Right atrium auricular region (tissue), 2 donors: ENCODE results near the gene STK17B. TPM values are rescaled to one million over a fixed set of nuclear protein-coding genes. Genes with fewer than 3 reads are reported as not detected.

Experiments used
- DNase-seq: peaks from one replicate; pipeline ENCODE4 v3.0.0-alpha.2; 2019; ENCODE audit warnings: low spot score
- H3K27ac ChIP-seq, 2 donors: fragments of 200-600 bp; sonication (generic); 1 replicate in 1 of 2; 2 replicates in 1 of 2; pipeline ENCODE4 v1.5.1; 2016 to 2019
- H3K27me3 ChIP-seq, 2 donors: fragments of 200-600 bp; sonication (generic); one replicate each; pipeline versions ENCODE4 v1.5.1 to v1.6.0; 2017 to 2019
- H3K36me3 ChIP-seq: fragments of 200-600 bp; sonication (generic); one replicate; pipeline ENCODE4 v1.5.1; 2016
- H3K4me1 ChIP-seq, 2 donors: fragments of 200-600 bp; sonication (generic); one replicate each; pipeline versions ENCODE4 v1.5.1 to v1.6.0; 2017 to 2019
- H3K4me3 ChIP-seq, 2 donors: fragments of 200-600 bp; sonication (generic); 1 replicate in 1 of 2; 2 replicates in 1 of 2; pipeline ENCODE4 v1.5.1; 2017 to 2019; ENCODE audit warnings: mild to moderate bottlenecking in 1 of 2, moderate library complexity in 1 of 2
- H3K9me3 ChIP-seq, 2 donors: fragments of 200-600 bp; sonication (generic); one replicate each; pipeline ENCODE4 v1.5.1; 2019
- CTCF ChIP-seq, 2 donors: fragments of 200-600 bp; sonication (generic); IDR thresholded peaks; one replicate each; pipeline ENCODE4 v1.5.1; 2019; ENCODE audit warnings: antibody characterized with exemption in 2 of 2
- total RNA-seq, 2 donors: library from RNA; depleted of rRNA; stranded (reverse); fragments of >200 nt; gene quantifications; one replicate each; pipeline ENCODE4 v1.1.0, GENCODE V29; 2016

STK17B gene
- total RNA-seq, 2 donors from 2014 or later = 6.7 to 7.9 TPM

DNA sequence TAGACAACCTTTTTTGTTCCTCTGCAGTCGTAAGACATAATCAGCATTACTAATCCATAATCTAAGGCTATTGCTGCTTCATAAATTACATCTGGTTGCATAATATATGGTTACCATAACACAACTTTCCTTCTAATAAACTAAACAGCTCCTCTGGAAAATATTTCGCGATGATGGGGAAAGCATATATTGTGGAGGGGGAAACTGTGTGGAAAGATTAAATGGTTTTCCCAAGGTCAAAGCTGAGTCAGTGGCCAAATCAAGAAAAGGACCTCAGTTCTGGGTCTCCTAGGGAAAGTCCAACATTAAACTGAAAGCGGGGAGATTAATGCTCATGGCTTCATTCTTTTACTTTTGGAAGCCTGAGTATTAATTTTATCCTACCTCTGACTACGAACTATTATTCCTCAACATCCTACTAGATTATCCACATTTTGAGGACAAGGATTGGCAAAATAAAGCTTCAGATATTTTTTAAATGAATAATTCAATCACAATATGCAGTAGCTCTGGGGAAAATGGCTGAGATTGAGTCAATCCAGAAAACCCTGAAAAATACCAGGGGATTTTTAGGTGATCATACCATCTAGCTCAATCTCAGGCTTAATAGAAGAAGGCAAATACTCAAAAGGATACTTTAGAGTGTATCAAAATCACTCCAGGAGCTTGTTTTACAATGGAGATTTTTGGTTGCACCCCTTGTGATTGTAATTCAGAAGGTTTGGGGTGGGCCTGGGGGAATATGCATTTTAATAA is 33.8 kb upstream of the STK17B start:
- Histone ChIP-seq H3K4me3 (no peak overlapping the region), H3K9me3 (no peaks in the 10 kb centered on the region), H3K4me1 (peaks cover 0 to 26% of the 10 kb centered on the region in 2 donors), H3K27me3 (no peaks in the 10 kb centered on the region), H3K27ac (no peak overlapping the region), H3K36me3 (no peaks in the 10 kb centered on the region)
- TF ChIP-seq CTCF (IDR thresholded peaks at IDR 0.05) = no peak
- DNase-seq = no peak

DNA sequence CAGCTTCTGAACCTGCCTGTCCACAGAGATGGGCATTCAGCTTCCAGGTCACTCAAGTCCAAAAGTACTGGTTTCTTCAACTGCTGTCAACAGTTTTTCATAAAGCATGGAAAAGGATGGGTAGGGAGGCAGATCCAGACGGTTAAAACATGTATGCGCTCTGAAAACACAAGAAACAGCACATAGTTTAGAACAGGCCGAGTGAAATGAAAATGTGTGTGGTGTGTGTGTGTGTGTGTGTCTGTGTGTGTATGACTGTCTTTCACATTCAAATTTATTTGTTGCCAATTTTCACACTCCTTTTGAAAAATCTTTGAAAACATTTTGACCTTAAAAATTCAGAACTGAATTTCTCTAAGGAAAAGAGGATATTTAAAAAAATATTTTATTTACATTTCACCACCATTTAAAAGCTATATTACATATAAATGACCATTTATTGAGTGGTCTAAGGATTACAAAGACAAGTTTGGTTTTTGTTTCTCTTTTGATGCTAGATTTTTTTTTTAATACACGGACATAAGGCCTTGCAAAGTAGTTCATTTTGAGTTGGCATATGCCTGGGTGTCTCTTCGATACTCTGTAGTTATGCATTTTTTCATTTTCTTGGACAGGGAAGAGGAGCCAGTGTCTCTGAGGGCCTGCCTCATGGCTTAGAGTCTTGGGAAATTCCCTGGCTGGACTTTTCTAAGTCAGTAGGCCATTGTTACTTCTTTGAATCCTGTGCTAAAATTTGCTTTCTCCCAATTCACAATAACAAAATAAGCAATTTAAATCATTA is 30.0 kb upstream of the STK17B start:
- H3K27me3 ChIP-seq = no peaks in the 10 kb centered on the region
- TF ChIP-seq CTCF (IDR thresholded peaks at IDR 0.05) = no peak
- H3K4me1 ChIP-seq = peaks cover 0 to 19% of the 10 kb centered on the region in 2 donors
- H3K36me3 ChIP-seq = no peaks in the 10 kb centered on the region
- no peak overlapping the region for H3K4me3 ChIP-seq
- H3K9me3 ChIP-seq = no peaks in the 10 kb centered on the region
- no peak for DNase-seq
- H3K27ac ChIP-seq = no peak overlapping the region

DNA sequence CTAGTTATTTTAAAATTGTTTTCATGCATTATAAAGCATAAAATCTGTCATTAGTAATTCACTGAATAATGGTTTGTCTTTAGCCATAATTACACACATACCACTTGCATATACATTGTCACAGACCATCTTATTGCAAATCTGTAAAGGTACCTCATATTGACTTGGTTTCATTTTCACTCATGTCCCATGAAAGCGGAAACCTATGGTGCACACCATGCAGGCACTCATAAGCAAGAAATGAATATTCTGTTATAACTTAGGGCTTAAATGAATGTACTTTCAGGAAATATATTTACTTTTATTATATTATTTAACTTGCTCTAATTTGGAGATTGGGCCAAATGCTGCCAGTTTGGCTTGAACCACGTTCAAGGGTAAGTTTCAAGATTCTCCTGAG is 29.2 kb upstream of the STK17B start:
- Histone ChIP-seq H3K4me1 (peaks cover 0 to 11% of the 10 kb centered on the region in 2 donors), H3K4me3 (no peak overlapping the region), H3K9me3 (no peaks in the 10 kb centered on the region), H3K36me3 (no peaks in the 10 kb centered on the region), H3K27me3 (no peaks in the 10 kb centered on the region), H3K27ac (no peak overlapping the region)
- no peak for TF ChIP-seq CTCF (IDR thresholded peaks at IDR 0.05)
- DNase-seq = no peak

DNA sequence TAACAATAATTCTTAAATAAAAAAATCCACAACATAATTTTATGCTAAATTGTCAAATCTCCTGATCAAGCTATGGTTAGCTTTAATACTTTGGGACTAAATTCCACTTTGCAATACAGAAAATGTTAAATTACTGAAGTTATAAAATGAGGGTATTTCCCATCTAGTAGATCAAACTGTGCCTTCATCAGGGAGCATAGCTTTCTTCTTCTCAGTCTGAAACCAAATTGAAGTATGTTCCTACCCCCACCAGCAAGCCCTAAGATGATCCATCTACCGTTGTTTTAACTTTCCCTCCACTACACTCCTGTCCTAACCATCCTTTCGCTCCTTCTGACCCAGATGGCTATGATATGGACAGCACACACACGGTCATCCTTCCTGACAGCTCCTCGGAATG is 24.4 kb upstream of the STK17B start:
- Histone ChIP-seq H3K4me3 (no peak overlapping the region), H3K36me3 (no peaks in the 10 kb centered on the region), H3K9me3 (no peaks in the 10 kb centered on the region), H3K27me3 (no peaks in the 10 kb centered on the region), H3K27ac (no peak overlapping the region), H3K4me1 (no peaks in the 10 kb centered on the region)
- TF ChIP-seq CTCF (IDR thresholded peaks at IDR 0.05) = no peak
- no peak for DNase-seq

DNA sequence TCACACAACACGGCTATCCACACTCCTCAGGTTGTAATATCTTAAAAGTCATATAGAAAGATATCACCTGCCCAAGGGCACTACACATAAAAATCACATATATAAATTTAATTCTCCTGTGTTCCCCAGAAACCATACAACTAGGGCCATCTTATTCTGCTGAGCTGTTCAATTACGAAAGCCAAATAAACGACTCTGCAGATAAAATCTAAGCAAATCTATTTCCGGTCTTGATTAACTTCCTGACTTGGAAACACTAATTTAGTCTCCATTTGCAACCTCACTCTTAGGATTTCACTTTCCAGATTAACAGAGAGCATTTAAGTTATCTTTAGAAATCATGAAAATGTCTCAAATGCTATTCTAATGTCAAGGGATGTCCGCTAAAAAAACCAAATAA is 23.9 kb upstream of the STK17B start:
- Histone ChIP-seq H3K4me3 (no peak overlapping the region), H3K4me1 (no peaks in the 10 kb centered on the region), H3K36me3 (no peaks in the 10 kb centered on the region), H3K9me3 (no peaks in the 10 kb centered on the region), H3K27me3 (no peaks in the 10 kb centered on the region), H3K27ac (no peak overlapping the region)
- no peak for TF ChIP-seq CTCF (IDR thresholded peaks at IDR 0.05)
- DNase-seq = no peak
